GM12872 (cell line): ENCODE results near the gene PRDM16.

ENCODE experiments used
- TF ChIP-seq, protein P1 (sequence below): IDR thresholded peaks from 3 replicates; pipeline ENCODE4 v1.5.1; 2011; ENCODE audit warnings: low read depth, mild to moderate bottlenecking, low read length, moderate library complexity; ENCODE audit not compliant: insufficient read depth

The PRDM16 gene

DNA sequence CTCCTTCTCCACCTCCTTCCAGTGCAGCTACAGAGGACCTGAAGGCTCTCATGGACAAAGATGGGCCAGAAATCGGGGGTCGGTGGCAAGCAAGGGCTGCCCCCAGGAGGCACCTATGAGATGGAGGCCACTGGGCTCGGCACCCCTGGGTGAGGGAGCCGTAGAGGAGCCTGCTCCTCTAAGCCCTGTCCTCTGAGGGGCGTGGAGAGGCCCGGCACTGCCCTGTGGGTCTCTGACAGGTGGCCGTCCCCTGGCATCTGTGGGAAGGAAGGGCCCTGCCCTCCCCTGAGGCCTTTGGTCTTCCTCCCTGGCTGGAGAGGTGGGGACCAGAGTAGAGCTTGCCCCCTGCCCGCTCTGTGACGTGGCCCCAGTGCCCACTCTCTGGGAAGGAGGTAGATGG, 30.9 kb downstream of the PRDM16 start:
- TF ChIP-seq, protein P1, sequence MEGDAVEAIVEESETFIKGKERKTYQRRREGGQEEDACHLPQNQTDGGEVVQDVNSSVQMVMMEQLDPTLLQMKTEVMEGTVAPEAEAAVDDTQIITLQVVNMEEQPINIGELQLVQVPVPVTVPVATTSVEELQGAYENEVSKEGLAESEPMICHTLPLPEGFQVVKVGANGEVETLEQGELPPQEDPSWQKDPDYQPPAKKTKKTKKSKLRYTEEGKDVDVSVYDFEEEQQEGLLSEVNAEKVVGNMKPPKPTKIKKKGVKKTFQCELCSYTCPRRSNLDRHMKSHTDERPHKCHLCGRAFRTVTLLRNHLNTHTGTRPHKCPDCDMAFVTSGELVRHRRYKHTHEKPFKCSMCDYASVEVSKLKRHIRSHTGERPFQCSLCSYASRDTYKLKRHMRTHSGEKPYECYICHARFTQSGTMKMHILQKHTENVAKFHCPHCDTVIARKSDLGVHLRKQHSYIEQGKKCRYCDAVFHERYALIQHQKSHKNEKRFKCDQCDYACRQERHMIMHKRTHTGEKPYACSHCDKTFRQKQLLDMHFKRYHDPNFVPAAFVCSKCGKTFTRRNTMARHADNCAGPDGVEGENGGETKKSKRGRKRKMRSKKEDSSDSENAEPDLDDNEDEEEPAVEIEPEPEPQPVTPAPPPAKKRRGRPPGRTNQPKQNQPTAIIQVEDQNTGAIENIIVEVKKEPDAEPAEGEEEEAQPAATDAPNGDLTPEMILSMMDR = no peak

DNA sequence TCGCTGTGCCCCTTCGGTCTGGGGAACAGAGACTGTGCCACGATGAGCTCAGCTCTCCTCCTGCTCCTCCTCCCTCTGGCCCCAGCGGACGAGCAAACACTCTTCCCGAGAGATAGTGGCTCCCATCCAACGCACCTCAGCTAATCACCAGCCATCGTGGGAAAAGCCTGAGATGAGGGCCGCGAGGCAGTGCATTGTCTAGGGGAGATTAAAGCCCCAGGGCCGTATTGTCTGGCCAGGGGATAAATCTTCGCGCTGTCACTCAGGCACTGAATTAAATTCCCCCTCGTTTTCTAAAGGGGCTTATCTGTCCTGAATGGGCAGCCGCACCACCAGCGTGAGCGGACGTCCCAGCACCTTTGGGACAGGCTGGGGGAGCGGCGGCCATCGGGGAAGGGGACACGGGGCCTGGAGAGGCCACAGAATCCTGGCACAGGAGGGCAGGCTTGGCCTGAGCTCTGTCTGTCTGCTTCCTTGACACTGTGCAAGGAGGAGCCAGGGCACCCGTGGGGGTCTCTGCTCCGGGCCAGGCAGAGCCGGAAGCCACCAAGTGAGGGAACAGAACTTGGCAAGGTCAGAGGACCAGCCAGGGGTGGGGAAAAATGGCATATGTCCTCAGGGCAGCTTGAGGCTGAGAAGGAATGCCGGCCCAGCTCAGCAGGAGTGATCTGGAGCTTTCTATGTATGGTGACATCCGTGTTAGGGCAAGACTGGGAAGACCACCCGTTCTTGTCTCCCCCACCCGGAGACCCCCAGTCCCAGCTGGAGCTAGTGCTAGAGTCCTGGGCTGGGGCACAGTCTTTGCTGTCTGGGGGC, 32.3 kb downstream of the PRDM16 start:
- TF ChIP-seq, protein P1 = no peak

DNA sequence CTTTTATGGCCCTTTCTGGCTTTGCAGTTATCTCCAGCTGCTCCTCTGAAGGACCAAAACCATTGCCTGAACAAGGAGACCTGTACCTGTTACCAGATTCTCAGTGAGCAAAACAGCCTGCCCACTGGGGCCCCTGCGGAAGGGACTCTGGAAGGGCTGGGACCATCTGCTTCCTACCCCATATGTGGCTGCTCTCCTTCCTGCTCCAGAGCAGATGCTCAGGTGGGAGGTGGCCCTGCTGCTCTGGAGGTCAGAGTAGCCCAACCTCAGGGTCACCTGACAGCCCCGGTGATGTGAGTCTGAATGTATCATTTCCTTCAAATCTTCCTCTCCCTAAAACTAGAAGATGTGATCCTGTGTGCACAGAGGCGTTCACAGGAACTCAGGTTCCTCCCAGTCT, 33.6 kb downstream of the PRDM16 start:
- TF ChIP-seq, protein P1 = no peak

DNA sequence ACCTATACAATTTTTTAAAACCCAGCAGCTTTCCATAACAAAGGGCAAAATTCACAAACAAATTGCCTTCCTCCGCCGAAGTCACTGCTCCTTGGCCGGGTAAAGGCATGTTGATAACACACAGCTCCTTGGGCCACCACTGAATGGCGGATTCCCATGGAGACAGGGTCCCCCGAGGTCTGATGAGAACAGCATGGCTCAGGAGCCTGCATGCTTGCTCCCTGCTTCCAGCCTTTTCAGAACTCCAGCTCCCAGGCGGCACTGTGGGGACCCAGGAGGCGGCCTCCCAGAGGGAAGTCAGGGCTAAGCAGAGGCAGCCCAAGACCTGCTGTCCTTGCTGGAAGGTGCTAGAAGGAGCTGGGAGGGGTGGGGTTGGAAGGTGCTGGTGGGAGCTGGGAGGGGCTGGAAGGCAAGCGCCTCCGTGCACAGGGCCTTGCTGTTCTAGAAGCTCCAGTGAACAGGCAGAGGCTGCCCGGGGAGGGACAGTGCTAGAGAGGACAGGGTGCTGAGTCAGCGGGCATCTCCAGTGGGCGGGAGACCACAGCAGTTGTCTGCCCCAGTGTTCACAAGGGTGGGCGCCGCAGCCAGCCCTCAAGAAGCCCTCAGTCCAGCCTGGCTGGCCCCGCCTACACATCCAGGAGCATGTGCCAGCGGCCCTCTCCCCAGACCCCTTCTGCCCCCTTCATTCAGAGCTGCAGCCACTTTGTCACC, 35.1 kb downstream of the PRDM16 start:
- TF ChIP-seq, protein P1 = no peak

DNA sequence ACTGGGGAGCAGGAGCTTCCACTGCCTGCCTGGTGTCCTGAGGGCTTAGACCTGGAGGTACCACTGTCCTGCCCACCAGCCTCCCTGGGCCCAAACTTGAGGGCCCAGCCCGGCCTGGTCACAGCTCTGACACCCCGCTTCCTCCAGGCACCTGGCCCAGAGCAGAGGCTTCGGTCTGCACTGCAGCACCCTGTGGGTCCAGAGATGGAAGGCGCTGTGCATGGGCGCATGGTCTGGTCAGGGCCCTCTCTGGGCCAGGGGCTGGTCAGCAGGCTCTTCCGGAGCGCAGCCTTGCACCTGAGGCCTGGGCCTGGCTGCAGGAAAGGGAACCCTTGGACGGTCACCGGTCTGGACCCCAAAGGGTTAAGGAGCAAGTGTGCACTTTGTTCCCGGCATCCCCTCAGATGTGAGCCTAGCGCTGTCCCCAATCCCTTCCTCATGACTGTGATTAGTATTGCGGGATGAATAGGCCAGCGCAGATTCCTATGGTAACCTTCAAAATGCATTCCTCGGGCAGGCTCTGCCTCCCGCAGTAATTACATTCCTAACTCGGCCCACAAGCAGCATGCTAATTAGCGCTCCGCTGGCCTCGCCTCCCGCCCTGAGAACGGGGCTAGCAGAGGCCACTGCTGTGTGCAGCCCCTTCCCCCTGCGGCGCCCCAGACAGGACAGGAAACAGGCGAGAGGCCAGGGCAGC, 36.3 kb downstream of the PRDM16 start:
- TF ChIP-seq, protein P1 = no peak

DNA sequence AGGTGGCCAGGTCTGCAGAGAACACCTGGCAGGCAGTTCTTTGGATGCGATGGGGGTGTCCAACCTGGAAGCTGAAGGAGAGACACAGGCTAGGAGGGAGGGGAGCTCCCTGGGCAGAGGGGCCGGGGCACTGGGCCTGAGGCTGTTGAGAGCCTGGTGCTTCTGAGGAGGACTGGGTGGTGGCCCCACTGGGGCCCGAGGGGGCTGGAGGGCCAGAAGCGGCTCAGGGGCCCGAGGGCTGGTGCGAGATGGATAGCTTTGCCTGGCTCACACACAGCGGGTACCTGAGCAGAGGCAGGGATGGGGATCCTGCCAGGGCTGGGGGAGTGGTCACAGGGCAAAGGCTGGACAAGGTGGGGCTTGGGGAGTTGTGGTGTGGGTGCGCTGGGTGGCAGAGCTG, 37.2 kb downstream of the PRDM16 start:
- TF ChIP-seq, protein P1 = no peak

DNA sequence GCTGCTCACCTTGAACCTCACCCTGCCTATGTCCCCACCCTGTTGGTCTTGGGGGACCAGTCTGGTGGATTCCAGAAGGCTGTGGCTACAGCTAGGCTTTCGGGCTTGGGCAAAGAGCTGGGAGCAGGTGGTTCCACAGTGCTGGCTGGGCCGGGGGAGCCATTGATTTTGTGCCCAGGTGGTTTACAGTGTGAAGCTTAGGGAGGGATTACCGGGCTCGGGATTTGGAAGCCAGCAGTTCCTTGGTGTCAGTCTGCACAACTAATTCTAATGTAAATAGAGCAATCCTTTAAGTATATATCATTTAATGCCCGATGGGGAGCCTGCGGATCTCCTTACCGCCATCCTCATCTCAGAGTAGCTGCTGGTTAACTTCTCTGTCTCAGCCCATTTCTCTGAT, 38.2 kb downstream of the PRDM16 start:
- TF ChIP-seq, protein P1 = no peak
